ENCODE results near the gene MNS1.

MNS1 gene

GRCh38 chr15:56472278-56472677 is 7.3 kb upstream of the MNS1 start:
- Histone ChIP-seq H3K9me2 (ENCODE audit: low read depth, low read length) (no peaks in the 10 kb centered on the region), H3K4me3 (ENCODE audit: low read depth, low read length, poor library complexity, severe bottlenecking) (no peak overlapping the region), H3K79me2 (ENCODE audit: insufficient read depth, low read length) (no peaks in the 10 kb centered on the region), H3K36me3 (ENCODE audit: insufficient read depth, low read length) (no peaks in the 10 kb centered on the region; the same call in 1 of the 2 replicates), H3K9me3 (ENCODE audit: low read length) (no peaks in the 10 kb centered on the region), H3K4me1 (ENCODE audit: insufficient read depth, low read length, severe bottlenecking) (peaks cover 14% of the 10 kb centered on the region), H2AFZ (ENCODE audit: low read length) (no peak overlapping the region), H3K27ac (ENCODE audit: low read depth, low read length, poor library complexity, severe bottlenecking) (no peak overlapping the region), H3K9ac (ENCODE audit: low read length) (no peak overlapping the region), H3K4me2 (ENCODE audit: low read length) (no peak overlapping the region), H3K27me3 (ENCODE audit: insufficient read depth, low read length) (no peaks in the 10 kb centered on the region), H3F3A (ENCODE audit: insufficient read depth, low read length) (no peaks in the 10 kb centered on the region), H4K20me1 (ENCODE audit: insufficient read depth, low read length) (no peaks in the 10 kb centered on the region)
- TF ChIP-seq CTCF (IDR thresholded peaks at IDR 0.05; ENCODE audit: low read length): no peak
- TF ChIP-seq EZH2 (IDR thresholded peaks at IDR 0.05; ENCODE audit: borderline replicate concordance, low read length): no peak

- no peak overlapping the region for H3K4me2 ChIP-seq (ENCODE audit: low read length)
- no peak overlapping the region for H2AFZ ChIP-seq (ENCODE audit: low read length)
- TF ChIP-seq EZH2 (IDR thresholded peaks at IDR 0.05; ENCODE audit: borderline replicate concordance, low read length): no peak
- TF ChIP-seq CTCF (IDR thresholded peaks at IDR 0.05; ENCODE audit: low read length): no peak
- no peaks in the 10 kb centered on the region for H3K9me2 ChIP-seq (ENCODE audit: low read depth, low read length)
- H3K27ac ChIP-seq (ENCODE audit: low read depth, low read length, poor library complexity, severe bottlenecking): no peak overlapping the region
- H3K27me3 ChIP-seq (ENCODE audit: insufficient read depth, low read length): no peaks in the 10 kb centered on the region
- no peaks in the 10 kb centered on the region for H4K20me1 ChIP-seq (ENCODE audit: insufficient read depth, low read length)
- H3K36me3 ChIP-seq (ENCODE audit: insufficient read depth, low read length): no peaks in the 10 kb centered on the region
- H3K9ac ChIP-seq (ENCODE audit: low read length): no peak overlapping the region
- no peaks in the 10 kb centered on the region for H3K79me2 ChIP-seq (ENCODE audit: insufficient read depth, low read length)
- peaks cover 14% of the 10 kb centered on the region for H3K4me1 ChIP-seq (ENCODE audit: insufficient read depth, low read length, severe bottlenecking)
- no peaks in the 10 kb centered on the region for H3K9me3 ChIP-seq (ENCODE audit: low read length)
- no peak overlapping the region for H3K4me3 ChIP-seq (ENCODE audit: low read depth, low read length, poor library complexity, severe bottlenecking)
- no peaks in the 10 kb centered on the region for H3F3A ChIP-seq (ENCODE audit: insufficient read depth, low read length)
Measured at GRCh38 chr15:56471440-56472069, 6.6 kb upstream of the MNS1 start.

GRCh38 chr15:56469483-56469882 is 4.5 kb upstream of the MNS1 start:
- H3F3A ChIP-seq (ENCODE audit: insufficient read depth, low read length): no peaks in the 10 kb centered on the region
- no peaks in the 10 kb centered on the region for H3K79me2 ChIP-seq (ENCODE audit: insufficient read depth, low read length)
- no peak overlapping the region for H3K27ac ChIP-seq (ENCODE audit: low read depth, low read length, poor library complexity, severe bottlenecking)
- no peaks in the 10 kb centered on the region for H3K36me3 ChIP-seq (ENCODE audit: insufficient read depth, low read length)
- H2AFZ ChIP-seq (ENCODE audit: low read length): no peak overlapping the region
- no peaks in the 10 kb centered on the region for H4K20me1 ChIP-seq (ENCODE audit: insufficient read depth, low read length)
- H3K9ac ChIP-seq (ENCODE audit: low read length): no peak overlapping the region
- peaks cover 27% of the 10 kb centered on the region for H3K4me1 ChIP-seq (ENCODE audit: insufficient read depth, low read length, severe bottlenecking)
- no peaks in the 10 kb centered on the region for H3K9me2 ChIP-seq (ENCODE audit: low read depth, low read length)
- H3K4me2 ChIP-seq (ENCODE audit: low read length): no peak overlapping the region
- TF ChIP-seq EZH2 (IDR thresholded peaks at IDR 0.05; ENCODE audit: borderline replicate concordance, low read length) (no peak), CTCF (IDR thresholded peaks at IDR 0.05; ENCODE audit: low read length) (no peak)
- H3K9me3 ChIP-seq (ENCODE audit: low read length): no peaks in the 10 kb centered on the region
- no peak overlapping the region for H3K4me3 ChIP-seq (ENCODE audit: low read depth, low read length, poor library complexity, severe bottlenecking)
- H3K27me3 ChIP-seq (ENCODE audit: insufficient read depth, low read length): no peaks in the 10 kb centered on the region
